HepG2 (cell line): ENCODE data around the gene GDF7. TPM values are rescaled to one million over a fixed set of nuclear protein-coding genes. Genes with fewer than 3 reads are reported as not detected.

ENCODE experiments used
- ATAC-seq: fragments of 200-7000 bp; cut with Tn5 transposase; 3 replicates; pipeline ENCODE4 v1.9.1; 2020; ENCODE audit warnings: mild to moderate bottlenecking, moderate library complexity
- BruUV-seq: library from RNA; stranded (reverse); fragments of 400-500 nt; replicated peaks from 2 replicates; lab custom pipeline; 2021; lab: Mats Ljungman, UMichigan
- CTCF ChIA-PET: fragments of 300-600 bp; formaldehyde crosslinking; extraction: SDS; loops from one replicate; lab custom pipeline; 2021; ENCODE audit warnings: low total read pairs, inconsistent platforms, low intra/inter-chr PET ratio; lab: Yijun Ruan, JAX
- POLR2A ChIA-PET: fragments of 350-600 bp; sonication (Branson Sonifier 250); formaldehyde crosslinking; loops from one replicate; lab custom pipeline; 2020; ENCODE audit warnings: antibody characterized with exemption, inconsistent platforms; lab: Yijun Ruan, JAX
- DNase-seq: peaks from one replicate; pipeline ENCODE4 v3.0.0-alpha.2; 2015; ENCODE audit warnings: low spot score
- FAIRE-seq: peaks from 3 replicates; lab custom pipeline; 2011; peaks lifted over from hg19 to GRCh38; lab: Jason Lieb, UNC
- H2AFZ ChIP-seq: one replicate; pipeline ENCODE4 v1.6.1; 2011; ENCODE audit warnings: low read length, inconsistent platforms
- H3K27ac ChIP-seq: fragments of 300-600 bp; 3 replicates; pipeline ENCODE4 v1.8.0; 2011; ENCODE audit warnings: mixed run types, mild to moderate bottlenecking, mixed read lengths, low read length, inconsistent platforms; ENCODE audit not compliant: insufficient read depth; ENCODE audit errors: extremely low read length
- H3K27me3 ChIP-seq, 2 experiments: fragments of 200-600 bp in 1 of 2; 2 replicates in 1 of 2; 3 replicates in 1 of 2; pipeline versions ENCODE4 v1.6.0 to v1.8.0; 2011; ENCODE audit warnings: low read length in 2 of 2, mild to moderate bottlenecking in 2 of 2, moderate library complexity in 2 of 2, inconsistent platforms in 1 of 2; ENCODE audit not compliant: insufficient read depth in 2 of 2, control insufficient read depth in 1 of 2
- H3K36me3 ChIP-seq, 2 experiments: fragments of 200-600 bp in 1 of 2; replicated peaks in 1 of 2; 2 replicates in 1 of 2; 3 replicates in 1 of 2; pipeline versions ENCODE4 v1.5.1 to v1.8.0; 2011; ENCODE audit warnings: low read length in 2 of 2, inconsistent platforms in 1 of 2; ENCODE audit not compliant: insufficient read depth in 2 of 2, control insufficient read depth in 1 of 2
- H3K4me1 ChIP-seq: 2 replicates; pipeline ENCODE4 v1.5.1; 2012; ENCODE audit warnings: low read length, inconsistent platforms; ENCODE audit not compliant: insufficient read depth
- H3K4me2 ChIP-seq: 2 replicates; pipeline ENCODE4 v1.6.0; 2011; ENCODE audit warnings: low read depth, low read length, inconsistent platforms
- H3K4me3 ChIP-seq, 3 experiments: fragments of 200-600 bp in 1 of 3; sonication (generic), shearing (Covaris generic) in 1 of 3; replicated peaks in 1 of 3; 2 replicates each; pipeline ENCODE4 v1.5.1; 2011 to 2016; ENCODE audit warnings: low read length in 3 of 3, inconsistent platforms in 2 of 3, low read depth in 2 of 3, mild to moderate bottlenecking in 2 of 3, control low read depth in 1 of 3, mixed read lengths in 1 of 3; ENCODE audit not compliant: insufficient read depth in 1 of 3
- H3K79me2 ChIP-seq: one replicate; pipeline ENCODE4 v1.6.1; 2011; ENCODE audit warnings: low read length, inconsistent platforms; ENCODE audit not compliant: insufficient read depth
- H3K9ac ChIP-seq: 2 replicates; pipeline ENCODE4 v1.6.0; 2011; ENCODE audit warnings: mild to moderate bottlenecking, low read depth, low read length, inconsistent platforms; ENCODE audit not compliant: insufficient read depth
- H3K9me3 ChIP-seq: 2 replicates; pipeline ENCODE4 v1.5.1; 2012; ENCODE audit warnings: mild to moderate bottlenecking, low read length
- H4K20me1 ChIP-seq: 2 replicates; pipeline ENCODE4 v1.6.0; 2011; ENCODE audit warnings: inconsistent platforms, mild to moderate bottlenecking, low read length, moderate library complexity; ENCODE audit not compliant: insufficient read depth
- EZH2 ChIP-seq: conservative IDR thresholded peaks from 2 replicates; pipeline ENCODE4 v1.6.1; 2012; ENCODE audit warnings: mild to moderate bottlenecking, low read depth, low read length, moderate library complexity
- HDAC2 ChIP-seq: sonication (generic); formaldehyde crosslinking; IDR thresholded peaks from 2 replicates; pipeline ENCODE4 v1.4.0; 2020; ENCODE audit warnings: missing genetic modification reagents
- KLF16 ChIP-seq, 2 experiments: sonication (generic) in 1 of 2; formaldehyde crosslinking in 1 of 2; IDR thresholded peaks; 2 replicates each; pipeline versions ENCODE4 v1.6.1 to v1.8.0; 2016 to 2023; ENCODE audit warnings: missing genetic modification reagents in 2 of 2, missing compliant biosample characterization in 1 of 2
- RNF2 ChIP-seq: fragments of 450-650 bp; conservative IDR thresholded peaks from 2 replicates; pipeline ENCODE4 v1.6.1; 2016; ENCODE audit warnings: low read depth
- SALL1 ChIP-seq: sonication (generic); formaldehyde crosslinking; IDR thresholded peaks from 2 replicates; pipeline ENCODE4 v1.8.0; 2022; ENCODE audit warnings: mild to moderate bottlenecking, missing genetic modification reagents
- TEAD3 ChIP-seq: optimal IDR thresholded peaks from 2 replicates; pipeline ENCODE3; 2016; ENCODE audit warnings: borderline replicate concordance
- ZNF367 ChIP-seq: sonication (generic); formaldehyde crosslinking; IDR thresholded peaks from 2 replicates; pipeline ENCODE4 v1.4.0; 2020; ENCODE audit warnings: missing genetic modification reagents, borderline replicate concordance
- ZNF747 ChIP-seq: sonication (generic); formaldehyde crosslinking; IDR thresholded peaks from 2 replicates; pipeline ENCODE4 v1.8.1; 2023; ENCODE audit warnings: missing genetic modification reagents, mild to moderate bottlenecking, borderline replicate concordance
- WGBS: methylation state at CpG from one replicate; pipeline ENCODE4 v1.1.6; 2017; ENCODE audit warnings: low lambda C conversion rate; 5-methylcytosine and 5-hydroxymethylcytosine counted together
- in situ Hi-C: cut with HindIII; loops from 2 replicates; pipeline ENCODE4 v1.10.0; 2017; ENCODE audit warnings: low pct_unique_long_range_greater_than_20kb; ENCODE audit not compliant: extremely low pct_ligation_motif_present
- intact Hi-C: fragments of 100-400 bp; cut with micrococcal nuclease; formaldehyde crosslinking; loops from one replicate; pipeline ENCODE4 v1.10.0; 2022; ENCODE audit not compliant: unreplicated experiment
- polyA plus RNA-seq, 8 experiments: library from polyadenylated mRNA; depleted of rRNA in 3 of 8; stranded (reverse) in 7 of 8; unstranded in 1 of 8; fragments of >200 nt; fragmentation: Illumina TruSeq in 4 of 8; extraction: Trizol in 4 of 8; gene quantifications; 2 replicates each; pipeline versions ENCODE4 v1.2.1 to v1.2.3, GENCODE V29; 2011 to 2016; ENCODE audit warnings: low read depth in 4 of 8, missing spikeins in 1 of 8, mixed read lengths in 1 of 8; ENCODE audit not compliant: insufficient read depth in 1 of 8
- total RNA-seq, 5 experiments: library from RNA; depleted of rRNA; stranded (reverse); fragments of >200 nt; fragmentation: Illumina TruSeq; extraction: Trizol; gene quantifications; 2 replicates each; pipeline ENCODE4 v1.2.3, GENCODE V29; 2016; ENCODE audit warnings: low read depth in 1 of 5
- TF ChIP-seq, protein P1 (sequence below): sonication (generic); formaldehyde crosslinking; IDR thresholded peaks from 2 replicates; pipeline ENCODE4 v1.4.0; 2020; ENCODE audit warnings: missing genetic modification reagents
- TF ChIP-seq, protein P2 (sequence below), 2 experiments: fragments of 450-650 bp in 1 of 2; sonication (generic) in 1 of 2; formaldehyde crosslinking in 1 of 2; IDR thresholded peaks; 2 replicates each; pipeline versions ENCODE4 v1.6.1 to v1.8.0; 2016 to 2022; ENCODE audit warnings: antibody characterized with exemption in 1 of 2, mild to moderate bottlenecking in 1 of 2, missing genetic modification reagents in 1 of 2

The GDF7 gene
- total and polyA plus RNA-seq, 2 of the 13 experiments (the other 11 are each of a cell fraction or from before 2014, with no cell fraction given), result 1.6 to 15.0 TPM

DNA sequence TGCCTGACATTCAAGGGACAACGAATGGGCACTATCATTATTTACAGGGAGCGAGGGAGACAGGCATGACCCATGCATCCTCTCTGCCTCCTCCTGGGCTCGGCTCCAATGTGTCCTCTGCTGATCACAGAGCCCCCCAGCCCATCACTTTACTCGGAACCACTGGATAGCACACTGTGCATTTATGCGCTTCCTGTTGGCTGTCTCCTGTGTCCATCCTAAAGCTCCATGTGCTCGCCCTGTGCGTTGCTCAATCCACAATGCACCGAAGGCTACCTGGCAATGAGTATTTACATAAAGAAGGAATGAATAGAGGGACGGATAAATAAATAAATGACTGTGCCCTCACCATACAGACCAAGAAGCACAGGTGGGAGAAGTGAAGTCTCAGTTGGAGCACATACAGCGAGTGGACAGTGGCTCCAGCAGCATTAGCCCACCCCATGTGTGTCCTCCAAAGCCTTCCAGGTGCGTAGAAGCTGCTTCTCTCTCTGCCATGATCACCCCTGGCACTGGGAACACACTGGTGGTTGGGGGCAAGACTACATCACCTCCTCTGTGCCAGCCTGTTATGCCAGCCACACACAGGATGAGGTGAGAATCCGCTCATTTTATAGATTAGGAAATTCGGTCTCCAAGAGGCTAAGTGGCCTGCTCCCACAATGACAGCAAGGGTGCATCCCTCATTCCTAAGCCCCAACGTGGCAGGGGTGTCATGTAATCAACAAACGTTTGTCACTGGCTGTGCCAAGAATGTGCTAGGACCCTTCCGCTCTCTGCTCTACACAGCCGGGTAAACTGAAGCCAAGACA lies 2.3 kb upstream of the GDF7 start:
- no peak overlapping the region for H2AFZ ChIP-seq
- no TSS peak for BruUV-seq
- FAIRE-seq (peak; percentile 23), DNase-seq (peak; percentile 49), ATAC-seq (no peak)
- peak overlapping the region; percentile 98 for H3K4me2 ChIP-seq
- H3K27me3 ChIP-seq, result peaks cover 20 to 49% of the 10 kb centered on the region in 2 experiments; a peak in 4 of 5 replicates
- no peaks in the 10 kb centered on the region for H3K9me3 ChIP-seq
- 24% methylated on average over 17 of the region's 17 CpGs for WGBS
- POLR2A ChIA-PET, result interaction anchor here (2.1 to 8.5 kb wide), 2 partner anchors 11 to 159 kb away, joined by 12 to 216 read pairs; partner anchors contain the start of gene LDAH
- H3K79me2 ChIP-seq, result peaks cover 17% of the 10 kb centered on the region
- no peak overlapping the region for H3K27ac ChIP-seq
- no peaks in the 10 kb centered on the region; a peak in 1 of 5 replicates for H3K36me3 ChIP-seq
- peaks cover 54% of the 10 kb centered on the region for H3K4me1 ChIP-seq
- in situ Hi-C loops (loop anchor here (10.0 to 25.0 kb wide), 2 partner anchors 298 to 500 kb away; no protein-coding TSS in a partner anchor), intact Hi-C loops (loop anchor here (5.0 to 10.0 kb wide), 2 partner anchors 503 to 650 kb away; no protein-coding TSS in a partner anchor)
- no peaks in the 10 kb centered on the region for H4K20me1 ChIP-seq
- CTCF ChIA-PET, result interaction anchor here (1.4 kb wide), 1 partner anchor 11 kb away, joined by 5 read pairs; no protein-coding TSS in a partner anchor
- peak overlapping the region in 2 of 3 experiments; percentile 63 to 87; a peak in 4 of 6 replicates for H3K4me3 ChIP-seq
- H3K9ac ChIP-seq, result no peak overlapping the region
- 0 out of 2 replicates have a peak, but pooled peaks have one; percentile 9 for TF ChIP-seq RNF2
- TF ChIP-seq EZH2, result peak; percentile 58; the same call in 1 of the 2 replicates
- TF ChIP-seq, protein P1, sequence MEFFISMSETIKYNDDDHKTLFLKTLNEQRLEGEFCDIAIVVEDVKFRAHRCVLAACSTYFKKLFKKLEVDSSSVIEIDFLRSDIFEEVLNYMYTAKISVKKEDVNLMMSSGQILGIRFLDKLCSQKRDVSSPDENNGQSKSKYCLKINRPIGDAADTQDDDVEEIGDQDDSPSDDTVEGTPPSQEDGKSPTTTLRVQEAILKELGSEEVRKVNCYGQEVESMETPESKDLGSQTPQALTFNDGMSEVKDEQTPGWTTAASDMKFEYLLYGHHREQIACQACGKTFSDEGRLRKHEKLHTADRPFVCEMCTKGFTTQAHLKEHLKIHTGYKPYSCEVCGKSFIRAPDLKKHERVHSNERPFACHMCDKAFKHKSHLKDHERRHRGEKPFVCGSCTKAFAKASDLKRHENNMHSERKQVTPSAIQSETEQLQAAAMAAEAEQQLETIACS (CRISPR knock-in tag), result no peak
- TF ChIP-seq, protein P2, sequence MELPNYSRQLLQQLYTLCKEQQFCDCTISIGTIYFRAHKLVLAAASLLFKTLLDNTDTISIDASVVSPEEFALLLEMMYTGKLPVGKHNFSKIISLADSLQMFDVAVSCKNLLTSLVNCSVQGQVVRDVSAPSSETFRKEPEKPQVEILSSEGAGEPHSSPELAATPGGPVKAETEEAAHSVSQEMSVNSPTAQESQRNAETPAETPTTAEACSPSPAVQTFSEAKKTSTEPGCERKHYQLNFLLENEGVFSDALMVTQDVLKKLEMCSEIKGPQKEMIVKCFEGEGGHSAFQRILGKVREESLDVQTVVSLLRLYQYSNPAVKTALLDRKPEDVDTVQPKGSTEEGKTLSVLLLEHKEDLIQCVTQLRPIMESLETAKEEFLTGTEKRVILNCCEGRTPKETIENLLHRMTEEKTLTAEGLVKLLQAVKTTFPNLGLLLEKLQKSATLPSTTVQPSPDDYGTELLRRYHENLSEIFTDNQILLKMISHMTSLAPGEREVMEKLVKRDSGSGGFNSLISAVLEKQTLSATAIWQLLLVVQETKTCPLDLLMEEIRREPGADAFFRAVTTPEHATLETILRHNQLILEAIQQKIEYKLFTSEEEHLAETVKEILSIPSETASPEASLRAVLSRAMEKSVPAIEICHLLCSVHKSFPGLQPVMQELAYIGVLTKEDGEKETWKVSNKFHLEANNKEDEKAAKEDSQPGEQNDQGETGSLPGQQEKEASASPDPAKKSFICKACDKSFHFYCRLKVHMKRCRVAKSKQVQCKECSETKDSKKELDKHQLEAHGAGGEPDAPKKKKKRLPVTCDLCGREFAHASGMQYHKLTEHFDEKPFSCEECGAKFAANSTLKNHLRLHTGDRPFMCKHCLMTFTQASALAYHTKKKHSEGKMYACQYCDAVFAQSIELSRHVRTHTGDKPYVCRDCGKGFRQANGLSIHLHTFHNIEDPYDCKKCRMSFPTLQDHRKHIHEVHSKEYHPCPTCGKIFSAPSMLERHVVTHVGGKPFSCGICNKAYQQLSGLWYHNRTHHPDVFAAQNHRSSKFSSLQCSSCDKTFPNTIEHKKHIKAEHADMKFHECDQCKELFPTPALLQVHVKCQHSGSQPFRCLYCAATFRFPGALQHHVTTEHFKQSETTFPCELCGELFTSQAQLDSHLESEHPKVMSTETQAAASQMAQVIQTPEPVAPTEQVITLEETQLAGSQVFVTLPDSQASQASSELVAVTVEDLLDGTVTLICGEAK (IDR thresholded peaks at IDR 0.05), result no peak
- TF ChIP-seq, protein P2 (CRISPR knock-in tag; IDR thresholded peaks at IDR 0.05), result 0 out of 2 replicates have a peak, but pooled peaks have one; percentile 4
- TF ChIP-seq ZNF747 (CRISPR knock-in tag), result peak; percentile 40; the same call in 1 of the 2 replicates
- no peak for TF ChIP-seq ZNF367 (CRISPR knock-in tag)
- peak; percentile 30; the same call in 1 of the 2 replicates for TF ChIP-seq SALL1 (CRISPR knock-in tag)
- peak; percentile 10 for TF ChIP-seq TEAD3 (CRISPR knock-in tag)
- 0 out of 4 replicates have a peak, but pooled peaks of 1 of the 2 experiments have one; percentile 33 for TF ChIP-seq KLF16 (CRISPR knock-in tag; IDR thresholded peaks at IDR 0.05)
- TF ChIP-seq HDAC2 (CRISPR knock-in tag), result peak; percentile 29; the same call in 1 of the 2 replicates
